Fibroblast of lung (primary cell): ENCODE measurements around the gene CAPN14.

Experiments used
- EZH2 ChIP-seq: IDR thresholded peaks from 2 replicates; pipeline ENCODE4 v1.5.1; 2012; ENCODE audit warnings: low read length, control low read depth, mild to moderate bottlenecking; ENCODE audit errors: missing control alignments
- TF ChIP-seq, protein P1 (sequence below), 2 donors: IDR thresholded peaks in 1 of 2; conservative IDR thresholded peaks in 1 of 2; 1 replicate in 1 of 2; 2 replicates in 1 of 2; pipeline ENCODE4 v1.5.1; 2011 to 2012; ENCODE audit warnings: low read length in 2 of 2, control low read depth in 1 of 2, inconsistent platforms in 1 of 2, low read depth in 1 of 2, mild to moderate bottlenecking in 1 of 2

DNA sequence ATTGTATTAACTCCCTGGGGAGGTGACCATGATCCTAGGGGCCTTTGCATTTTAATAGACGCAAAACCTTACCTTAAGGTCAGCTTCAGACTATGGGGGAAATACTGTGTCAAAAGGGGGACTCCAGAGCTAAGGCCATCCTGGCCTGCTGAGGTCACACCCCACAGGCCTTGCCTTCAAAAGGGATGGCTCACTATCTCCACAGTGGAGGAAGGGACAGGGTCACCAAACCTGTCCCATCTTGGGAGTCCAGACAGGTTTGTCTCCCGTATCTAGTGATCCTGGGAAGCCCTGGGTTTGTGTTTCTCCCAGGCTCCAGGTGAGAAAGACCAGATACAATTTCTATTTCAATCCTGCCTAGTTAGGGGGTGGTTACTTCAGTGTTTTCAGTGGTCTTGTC, 24.9 kb downstream of the CAPN14 start:
- TF ChIP-seq, protein P1, sequence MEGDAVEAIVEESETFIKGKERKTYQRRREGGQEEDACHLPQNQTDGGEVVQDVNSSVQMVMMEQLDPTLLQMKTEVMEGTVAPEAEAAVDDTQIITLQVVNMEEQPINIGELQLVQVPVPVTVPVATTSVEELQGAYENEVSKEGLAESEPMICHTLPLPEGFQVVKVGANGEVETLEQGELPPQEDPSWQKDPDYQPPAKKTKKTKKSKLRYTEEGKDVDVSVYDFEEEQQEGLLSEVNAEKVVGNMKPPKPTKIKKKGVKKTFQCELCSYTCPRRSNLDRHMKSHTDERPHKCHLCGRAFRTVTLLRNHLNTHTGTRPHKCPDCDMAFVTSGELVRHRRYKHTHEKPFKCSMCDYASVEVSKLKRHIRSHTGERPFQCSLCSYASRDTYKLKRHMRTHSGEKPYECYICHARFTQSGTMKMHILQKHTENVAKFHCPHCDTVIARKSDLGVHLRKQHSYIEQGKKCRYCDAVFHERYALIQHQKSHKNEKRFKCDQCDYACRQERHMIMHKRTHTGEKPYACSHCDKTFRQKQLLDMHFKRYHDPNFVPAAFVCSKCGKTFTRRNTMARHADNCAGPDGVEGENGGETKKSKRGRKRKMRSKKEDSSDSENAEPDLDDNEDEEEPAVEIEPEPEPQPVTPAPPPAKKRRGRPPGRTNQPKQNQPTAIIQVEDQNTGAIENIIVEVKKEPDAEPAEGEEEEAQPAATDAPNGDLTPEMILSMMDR (conservative IDR thresholded peaks at IDR 0.05 in 1 of 2, IDR thresholded peaks at IDR 0.05 in 1 of 2; ENCODE audit: low read depth in 1 of 2, low read length in 2 of 2) = no peak
- TF ChIP-seq EZH2 = no peak
